ENCODE measurements around the gene DLG5.

GRCh38 chr10:77746047-77746707 is 180.4 kb downstream of the DLG5 start:
- TF ChIP-seq CTCF (IDR thresholded peaks at IDR 0.05; ENCODE audit: poor library complexity) (no peak), EZH2phosphoT487 (IDR thresholded peaks at IDR 0.05; ENCODE audit: low read depth, severe bottlenecking, unreplicated experiment) (no peak), EZH2 (IDR thresholded peaks at IDR 0.05; ENCODE audit: borderline replicate concordance) (no peak)
